HepG2 (cell line): ENCODE measurements around the gene BYSL. TPM values are rescaled to one million over a fixed set of nuclear protein-coding genes. Genes with fewer than 3 reads are reported as not detected.
A peak's percentile ranks its signal among the peaks of the same experiment; 100 is the strongest.

Experiments
- AGO2 ChIP-seq: fragments of 200-400 bp; formaldehyde crosslinking; optimal IDR thresholded peaks from 2 replicates; pipeline ENCODE3; 2017; ENCODE audit warnings: mild to moderate bottlenecking, low read depth, low read length, moderate library complexity
- AHR ChIP-seq: IDR thresholded peaks from 2 replicates; pipeline ENCODE4 v1.6.1; 2018; ENCODE audit warnings: missing genetic modification reagents, missing compliant biosample characterization
- BHLHE40 ChIP-seq: IDR thresholded peaks from 2 replicates; pipeline ENCODE4 v1.6.1; 2011; ENCODE audit warnings: low read length, improper control_type of control experiment
- GTF2F1 ChIP-seq: fragments of 150-350 bp; IDR thresholded peaks from 2 replicates; pipeline ENCODE4 v1.6.1; 2014; ENCODE audit warnings: low read length
- HNF4A ChIP-seq: sonication (generic); formaldehyde crosslinking; IDR thresholded peaks from 2 replicates; pipeline ENCODE4 v1.4.0; 2020; ENCODE audit warnings: missing genetic modification reagents
- HNF4G ChIP-seq, 2 experiments: sonication (generic) in 1 of 2; formaldehyde crosslinking in 1 of 2; IDR thresholded peaks; 2 replicates each; pipeline versions ENCODE4 v1.4.0 to v1.6.1; 2011 to 2020; ENCODE audit warnings: borderline replicate concordance in 2 of 2, low read depth in 2 of 2, mild to moderate bottlenecking in 2 of 2, low read length in 1 of 2, missing genetic modification reagents in 1 of 2, moderate library complexity in 1 of 2
- IKZF1 ChIP-seq: fragments of 450-650 bp; IDR thresholded peaks from 2 replicates; pipeline ENCODE4 v1.7.1; 2016
- KLF9 ChIP-seq: IDR thresholded peaks from 2 replicates; pipeline ENCODE4 v1.6.1; 2016; ENCODE audit warnings: low read depth
- MEIS2 ChIP-seq: sonication (generic); formaldehyde crosslinking; IDR thresholded peaks from 2 replicates; pipeline ENCODE4 v1.9.0; 2021; ENCODE audit warnings: mild to moderate bottlenecking, missing genetic modification reagents
- MTERF4 ChIP-seq: sonication (generic); formaldehyde crosslinking; IDR thresholded peaks from 2 replicates; pipeline ENCODE4 v1.8.0; 2023; ENCODE audit warnings: mild to moderate bottlenecking, missing genetic modification reagents
- PHF20 ChIP-seq: sonication (generic); formaldehyde crosslinking; IDR thresholded peaks from 2 replicates; pipeline ENCODE4 v1.5.0; 2020; ENCODE audit warnings: mild to moderate bottlenecking, missing genetic modification reagents
- POLR2A ChIP-seq, 2 experiments: IDR thresholded peaks; 2 replicates each; pipeline ENCODE4 v1.6.1; 2011; ENCODE audit warnings: low read depth in 2 of 2, low read length in 2 of 2, mild to moderate bottlenecking in 1 of 2, moderate library complexity in 1 of 2; ENCODE audit not compliant: insufficient read depth in 1 of 2
- POLR2AphosphoS2 ChIP-seq: IDR thresholded peaks from 2 replicates; pipeline ENCODE4 v1.6.1; 2011; ENCODE audit warnings: low read depth, low read length, improper control_type of control experiment
- POLR2AphosphoS5 ChIP-seq: IDR thresholded peaks from 2 replicates; pipeline ENCODE4 v1.6.1; 2012; ENCODE audit warnings: low read depth, low read length
- RFXANK ChIP-seq: IDR thresholded peaks from 2 replicates; pipeline ENCODE4 v1.6.1; 2016
- SMC3 ChIP-seq: IDR thresholded peaks from 2 replicates; pipeline ENCODE4 v1.6.1; 2011; ENCODE audit warnings: low read length, improper control_type of control experiment
- TARDBP ChIP-seq: sonication (generic); formaldehyde crosslinking; IDR thresholded peaks from 2 replicates; pipeline ENCODE4 v1.8.0; 2022; ENCODE audit warnings: mild to moderate bottlenecking, missing genetic modification reagents
- TOPORS ChIP-seq: sonication (generic); formaldehyde crosslinking; IDR thresholded peaks from 2 replicates; pipeline ENCODE4 v1.8.0; 2023; ENCODE audit warnings: mild to moderate bottlenecking, missing genetic modification reagents
- ZBTB39 ChIP-seq: sonication (generic); formaldehyde crosslinking; IDR thresholded peaks from 2 replicates; pipeline ENCODE4 v1.5.0; 2020; ENCODE audit warnings: missing genetic modification reagents
- ZNF335 ChIP-seq: sonication (generic); formaldehyde crosslinking; IDR thresholded peaks from 2 replicates; pipeline ENCODE4 v1.4.0; 2020; ENCODE audit warnings: missing genetic modification reagents
- ZNF460 ChIP-seq: sonication (generic); formaldehyde crosslinking; IDR thresholded peaks from 2 replicates; pipeline ENCODE4 v1.5.1; 2020; ENCODE audit warnings: missing genetic modification reagents, mild to moderate bottlenecking, borderline replicate concordance
- ZNF780A ChIP-seq: sonication (generic); formaldehyde crosslinking; IDR thresholded peaks from 2 replicates; pipeline ENCODE4 v1.8.0; 2022; ENCODE audit warnings: mild to moderate bottlenecking, missing genetic modification reagents, moderate library complexity
- polyA plus RNA-seq, 8 experiments: library from polyadenylated mRNA; depleted of rRNA in 3 of 8; stranded (reverse) in 7 of 8; unstranded in 1 of 8; fragments of >200 nt; fragmentation: Illumina TruSeq in 4 of 8; extraction: Trizol in 4 of 8; gene quantifications; 2 replicates each; pipeline versions ENCODE4 v1.2.1 to v1.2.3, GENCODE V29; 2011 to 2016; ENCODE audit warnings: low read depth in 4 of 8, missing spikeins in 1 of 8, mixed read lengths in 1 of 8; ENCODE audit not compliant: insufficient read depth in 1 of 8
- total RNA-seq, 5 experiments: library from RNA; depleted of rRNA; stranded (reverse); fragments of >200 nt; fragmentation: Illumina TruSeq; extraction: Trizol; gene quantifications; 2 replicates each; pipeline ENCODE4 v1.2.3, GENCODE V29; 2016; ENCODE audit warnings: low read depth in 1 of 5

BYSL gene
- total and polyA plus RNA-seq, 2 of the 13 experiments (the other 11 are each of a cell fraction or from before 2014, with no cell fraction given), result 27.9 to 28.6 TPM

- TF ChIP-seq ZBTB39 (CRISPR knock-in tag), result no peak
- TF ChIP-seq KLF9 (CRISPR knock-in tag), result no peak
- peak; percentile 19; the same call in 1 of the 2 replicates for TF ChIP-seq POLR2AphosphoS5
- no peak for TF ChIP-seq ZNF335 (CRISPR knock-in tag)
- no peak for TF ChIP-seq ZNF460 (CRISPR knock-in tag)
- 0 out of 2 replicates have a peak, but pooled peaks have one; percentile 13 for TF ChIP-seq AHR (CRISPR knock-in tag)
- peak; percentile 82 for TF ChIP-seq HNF4A
- 0 out of 2 replicates have a peak, but pooled peaks have one; percentile 56 for TF ChIP-seq RFXANK
- TF ChIP-seq ZNF780A (CRISPR knock-in tag), result no peak
- TF ChIP-seq MTERF4 (CRISPR knock-in tag), result 0 out of 2 replicates have a peak, but pooled peaks have one; percentile 38
- TF ChIP-seq TARDBP (CRISPR knock-in tag), result no peak
- 0 out of 2 replicates have a peak, but pooled peaks have one; percentile 13 for TF ChIP-seq POLR2AphosphoS2
- TF ChIP-seq GTF2F1, result no peak
- TF ChIP-seq HNF4G (IDR thresholded peaks at IDR 0.05; ENCODE audit: borderline replicate concordance, low read depth, low read length), result peak; percentile 52; the same call in 1 of the 2 replicates
- TF ChIP-seq HNF4G (CRISPR knock-in tag; IDR thresholded peaks at IDR 0.05; ENCODE audit: borderline replicate concordance, low read depth), result no peak
- no peak; the same call in 1 of the 2 replicates for TF ChIP-seq BHLHE40
- TF ChIP-seq POLR2A (IDR thresholded peaks at IDR 0.05; ENCODE audit: insufficient read depth in 1 of 2, low read depth in 2 of 2, low read length in 2 of 2), result peak in 1 of 2 experiments; percentile 9; a peak in 1 of 4 replicates
- 0 out of 2 replicates have a peak, but pooled peaks have one; percentile 18 for TF ChIP-seq MEIS2 (CRISPR knock-in tag)
- TF ChIP-seq SMC3, result peak; percentile 83
- TF ChIP-seq TOPORS, result no peak
- peak; percentile 24 for TF ChIP-seq AGO2
- TF ChIP-seq PHF20 (CRISPR knock-in tag), result no peak
- TF ChIP-seq IKZF1, result no peak
Measured at GRCh38 chr6:41936073-41936837, 15.0 kb downstream of the BYSL start (continued).
